Stimulated activated CD4-positive, alpha-beta T cell treated with anti-CD3 and anti-CD28 coated beads, TNF-alpha, amount 100 ng/mL, for 4 hours (primary cell): ENCODE measurements around the gene TOM1L2.

Experiments used
- DNase-seq, 3 experiments: peaks; one replicate each; pipeline ENCODE4 v3.0.0-alpha.2; 2020; ENCODE audit warnings: low read depth in 3 of 3

TOM1L2 gene

GRCh38 chr17:17876959-17877528 lies 95.2 kb downstream of the TOM1L2 start:
- DNase-seq: no peak

- DNase-seq: no peak
Measured at GRCh38 chr17:17874478-17874877, 97.7 kb downstream of the TOM1L2 start.

- DNase-seq: no peak
Measured at GRCh38 chr17:17873450-17873991, 98.7 kb downstream of the TOM1L2 start.

GRCh38 chr17:17872547-17873345 lies 99.5 kb downstream of the TOM1L2 start:
- DNase-seq: no peak

- DNase-seq: no peak
Measured at GRCh38 chr17:17871913-17872312, 100.3 kb downstream of the TOM1L2 start.

GRCh38 chr17:17870247-17870646 lies 102.0 kb downstream of the TOM1L2 start:
- no peak for DNase-seq

GRCh38 chr17:17868641-17869522 lies 103.3 kb downstream of the TOM1L2 start:
- no peak for DNase-seq

- no peak for DNase-seq
Measured at GRCh38 chr17:17866897-17867296, 105.3 kb downstream of the TOM1L2 start.

- DNase-seq: no peak
Measured at GRCh38 chr17:17866425-17866824, 105.8 kb downstream of the TOM1L2 start.

GRCh38 chr17:17865035-17865434 lies 107.2 kb downstream of the TOM1L2 start:
- no peak for DNase-seq

GRCh38 chr17:17860766-17861107 lies 111.5 kb downstream of the TOM1L2 start:
- no peak for DNase-seq

GRCh38 chr17:17859909-17860765 lies 112.1 kb downstream of the TOM1L2 start:
- DNase-seq: peak; percentile 43 to 61 (median 45)

GRCh38 chr17:17857496-17857895 lies 114.7 kb downstream of the TOM1L2 start:
- DNase-seq: no peak

GRCh38 chr17:17856386-17856785 lies 115.8 kb downstream of the TOM1L2 start:
- DNase-seq: no peak

- DNase-seq: no peak
Measured at GRCh38 chr17:17855976-17856375, 116.2 kb downstream of the TOM1L2 start.

GRCh38 chr17:17853811-17854447 lies 118.3 kb downstream of the TOM1L2 start:
- no peak for DNase-seq

- no peak for DNase-seq
Measured at GRCh38 chr17:17852930-17853329, 119.3 kb downstream of the TOM1L2 start.

GRCh38 chr17:17851103-17852002 lies 120.8 kb downstream of the TOM1L2 start:
- no peak for DNase-seq

- DNase-seq: peak in 1 of 3 experiments; percentile 35
Measured at GRCh38 chr17:17849845-17850373, 122.3 kb downstream of the TOM1L2 start.
